OCI-LY1 (cell line): ENCODE data around the gene AP3S1.

Experiments used
- H2AFZ ChIP-seq: fragments of 200-600 bp; sonication (generic), shearing (Covaris generic); 2 replicates; pipeline ENCODE4 v1.6.0; 2014; ENCODE audit warnings: antibody characterized with exemption, mild to moderate bottlenecking, low read length
- H3F3A ChIP-seq: fragments of 200-600 bp; sonication (generic), shearing (Covaris generic); 2 replicates; pipeline ENCODE4 v1.6.0; 2014; ENCODE audit warnings: mild to moderate bottlenecking, antibody characterized with exemption, low read length, moderate library complexity; ENCODE audit not compliant: insufficient read depth
- H3K27ac ChIP-seq: fragments of 200-600 bp; sonication (generic); 2 replicates; pipeline ENCODE4 v1.5.1; 2014; ENCODE audit warnings: low read length, mixed run types, mild to moderate bottlenecking, low read depth; ENCODE audit not compliant: poor library complexity, severe bottlenecking
- H3K27me3 ChIP-seq: fragments of 200-600 bp; sonication (generic); 2 replicates; pipeline ENCODE4 v1.6.0; 2014; ENCODE audit warnings: antibody characterized with exemption, mild to moderate bottlenecking, low read length, moderate library complexity; ENCODE audit not compliant: insufficient read depth
- H3K36me3 ChIP-seq: fragments of 200-600 bp; sonication (generic); 2 replicates; pipeline ENCODE4 v1.6.1; 2014; ENCODE audit warnings: mild to moderate bottlenecking, antibody characterized with exemption, low read length, moderate library complexity, mixed read lengths; ENCODE audit not compliant: insufficient read depth
- H3K4me1 ChIP-seq: fragments of 200-600 bp; sonication (generic); 2 replicates; pipeline ENCODE4 v1.5.1; 2014; ENCODE audit warnings: mild to moderate bottlenecking, low read length, moderate library complexity; ENCODE audit not compliant: insufficient read depth, severe bottlenecking
- H3K4me2 ChIP-seq: fragments of 200-600 bp; sonication (generic), shearing (Covaris generic); 2 replicates; pipeline ENCODE4 v1.6.1; 2014; ENCODE audit warnings: low read length
- H3K4me3 ChIP-seq: fragments of 200-600 bp; sonication (generic); 2 replicates; pipeline ENCODE4 v1.5.1; 2014; ENCODE audit warnings: low read length, low read depth, mild to moderate bottlenecking, mixed read lengths; ENCODE audit not compliant: poor library complexity, severe bottlenecking
- H3K79me2 ChIP-seq: fragments of 200-600 bp; shearing (Covaris generic); 2 replicates; pipeline ENCODE4 v1.6.1; 2016; ENCODE audit warnings: mixed run types, low read length, mixed read lengths; ENCODE audit not compliant: insufficient read depth
- H3K9ac ChIP-seq: fragments of 200-600 bp; sonication (generic), shearing (Covaris generic); 2 replicates; pipeline ENCODE4 v1.6.1; 2014; ENCODE audit warnings: mild to moderate bottlenecking, low read length, mixed read lengths
- H3K9me2 ChIP-seq: fragments of 200-600 bp; sonication (generic), shearing (Covaris generic); 2 replicates; pipeline ENCODE4 v1.6.1; 2014; ENCODE audit warnings: low read depth, mild to moderate bottlenecking, low read length, mixed read lengths
- H3K9me3 ChIP-seq: fragments of 200-600 bp; shearing (Covaris generic); 2 replicates; pipeline ENCODE4 v1.6.1; 2014; ENCODE audit warnings: low read length, mixed read lengths
- H4K20me1 ChIP-seq: fragments of 200-600 bp; sonication (generic), shearing (Covaris generic); 2 replicates; pipeline ENCODE4 v1.6.0; 2016; ENCODE audit warnings: mild to moderate bottlenecking, low read length; ENCODE audit not compliant: insufficient read depth
- EZH2 ChIP-seq: fragments of 200-600 bp; sonication (generic), shearing (Covaris generic); IDR thresholded peaks from 2 replicates; pipeline ENCODE4 v1.8.0; 2017; ENCODE audit warnings: borderline replicate concordance, mixed run types, mild to moderate bottlenecking, antibody characterized with exemption, low read length, moderate library complexity, mixed read lengths
- TF ChIP-seq, protein P1 (sequence below): fragments of 200-600 bp; sonication (generic), shearing (Covaris generic); IDR thresholded peaks from 2 replicates; pipeline ENCODE4 v1.5.1; 2017; ENCODE audit warnings: mild to moderate bottlenecking, antibody characterized with exemption, low read length, moderate library complexity, mixed read lengths

Gene AP3S1

DNA sequence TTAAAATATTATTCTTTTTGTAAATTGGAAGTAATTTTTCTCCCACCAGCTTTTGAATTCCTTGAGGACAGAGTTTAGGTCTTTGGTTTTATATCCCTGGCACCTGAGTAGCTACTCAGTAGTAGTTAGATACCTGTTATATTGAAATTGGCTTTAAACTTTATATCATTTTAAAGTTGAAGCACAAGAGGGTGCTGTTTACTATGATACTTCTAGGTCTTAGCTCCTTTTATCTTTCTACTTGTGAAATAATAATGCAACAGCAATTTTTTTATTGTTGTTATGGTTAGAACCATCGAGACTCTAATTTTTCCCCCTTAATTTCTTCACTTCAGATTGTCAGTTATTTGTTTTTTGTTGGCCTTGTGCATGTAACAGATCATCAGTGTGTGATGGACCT is 46.3 kb downstream of the AP3S1 start:
- Histone ChIP-seq H4K20me1 (no peaks in the 10 kb centered on the region), H3K27me3 (no peaks in the 10 kb centered on the region), H3K4me3 (no peak overlapping the region), H3K4me2 (no peak overlapping the region), H2AFZ (no peak overlapping the region), H3F3A (no peaks in the 10 kb centered on the region), H3K9me3 (no peaks in the 10 kb centered on the region), H3K4me1 (no peaks in the 10 kb centered on the region), H3K9ac (no peak overlapping the region), H3K9me2 (no peaks in the 10 kb centered on the region), H3K27ac (no peak overlapping the region), H3K36me3 (no peaks in the 10 kb centered on the region), H3K79me2 (no peaks in the 10 kb centered on the region)
- TF ChIP-seq EZH2 = no peak
- TF ChIP-seq, protein P1, sequence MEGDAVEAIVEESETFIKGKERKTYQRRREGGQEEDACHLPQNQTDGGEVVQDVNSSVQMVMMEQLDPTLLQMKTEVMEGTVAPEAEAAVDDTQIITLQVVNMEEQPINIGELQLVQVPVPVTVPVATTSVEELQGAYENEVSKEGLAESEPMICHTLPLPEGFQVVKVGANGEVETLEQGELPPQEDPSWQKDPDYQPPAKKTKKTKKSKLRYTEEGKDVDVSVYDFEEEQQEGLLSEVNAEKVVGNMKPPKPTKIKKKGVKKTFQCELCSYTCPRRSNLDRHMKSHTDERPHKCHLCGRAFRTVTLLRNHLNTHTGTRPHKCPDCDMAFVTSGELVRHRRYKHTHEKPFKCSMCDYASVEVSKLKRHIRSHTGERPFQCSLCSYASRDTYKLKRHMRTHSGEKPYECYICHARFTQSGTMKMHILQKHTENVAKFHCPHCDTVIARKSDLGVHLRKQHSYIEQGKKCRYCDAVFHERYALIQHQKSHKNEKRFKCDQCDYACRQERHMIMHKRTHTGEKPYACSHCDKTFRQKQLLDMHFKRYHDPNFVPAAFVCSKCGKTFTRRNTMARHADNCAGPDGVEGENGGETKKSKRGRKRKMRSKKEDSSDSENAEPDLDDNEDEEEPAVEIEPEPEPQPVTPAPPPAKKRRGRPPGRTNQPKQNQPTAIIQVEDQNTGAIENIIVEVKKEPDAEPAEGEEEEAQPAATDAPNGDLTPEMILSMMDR = peak; percentile 47; the same call in 1 of the 2 replicates

DNA sequence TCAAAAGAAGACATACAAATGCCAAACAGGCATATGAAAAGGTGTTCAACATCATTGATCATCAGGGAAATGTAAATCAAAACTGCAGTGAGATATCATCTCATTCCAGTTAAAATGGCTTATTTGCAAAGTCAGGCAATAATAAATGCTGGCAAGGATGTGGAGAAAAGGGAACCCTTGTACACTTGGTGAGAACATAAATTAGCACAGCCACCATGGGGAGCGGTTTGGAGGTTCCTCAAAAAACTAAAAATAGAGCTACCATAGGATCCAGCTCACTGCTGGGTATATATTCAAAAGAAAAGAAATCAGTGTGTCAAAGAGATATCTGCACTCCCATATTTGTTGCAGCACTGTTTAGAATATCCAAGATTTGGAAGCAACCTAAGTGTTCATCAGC is 50.3 kb downstream of the AP3S1 start:
- H3K36me3 ChIP-seq = no peaks in the 10 kb centered on the region
- TF ChIP-seq, protein P1 = no peak
- TF ChIP-seq EZH2 = no peak
- H3F3A ChIP-seq = no peaks in the 10 kb centered on the region
- H3K4me1 ChIP-seq = no peaks in the 10 kb centered on the region
- H2AFZ ChIP-seq = no peak overlapping the region
- no peaks in the 10 kb centered on the region for H4K20me1 ChIP-seq
- no peaks in the 10 kb centered on the region for H3K27me3 ChIP-seq
- H3K79me2 ChIP-seq = no peaks in the 10 kb centered on the region
- no peak overlapping the region for H3K4me2 ChIP-seq
- H3K4me3 ChIP-seq = no peak overlapping the region
- no peaks in the 10 kb centered on the region for H3K9me2 ChIP-seq
- H3K9me3 ChIP-seq = no peaks in the 10 kb centered on the region
- no peak overlapping the region for H3K27ac ChIP-seq
- H3K9ac ChIP-seq = no peak overlapping the region

DNA sequence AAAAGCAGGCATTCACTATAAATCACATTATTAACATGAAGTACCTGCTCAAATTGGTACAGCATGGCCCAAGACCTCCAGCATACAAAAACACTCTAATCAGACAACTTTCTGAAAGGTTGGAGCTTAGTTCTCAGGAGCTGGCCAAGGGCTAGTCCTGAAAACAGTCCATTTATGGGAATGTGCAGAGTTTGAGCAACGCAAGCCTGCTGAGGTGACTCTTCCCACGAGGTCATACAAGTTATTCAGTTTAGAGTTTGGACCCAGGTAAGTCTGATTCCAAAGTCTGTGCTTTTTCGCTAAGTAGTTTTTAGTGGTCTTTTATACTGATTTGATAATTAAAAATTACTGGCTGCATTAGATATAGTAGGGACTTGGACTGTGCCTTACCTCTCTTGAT is 52.6 kb downstream of the AP3S1 start:
- Histone ChIP-seq H2AFZ (no peak overlapping the region), H3K4me1 (no peaks in the 10 kb centered on the region), H3K79me2 (no peaks in the 10 kb centered on the region), H4K20me1 (no peaks in the 10 kb centered on the region), H3K4me2 (no peak overlapping the region), H3K4me3 (no peak overlapping the region), H3K9me3 (no peaks in the 10 kb centered on the region), H3F3A (no peaks in the 10 kb centered on the region), H3K36me3 (no peaks in the 10 kb centered on the region), H3K27me3 (no peaks in the 10 kb centered on the region), H3K9me2 (no peaks in the 10 kb centered on the region), H3K9ac (no peak overlapping the region), H3K27ac (no peak overlapping the region)
- TF ChIP-seq, protein P1 = no peak
- no peak for TF ChIP-seq EZH2
